COLO668 (cell line): Measurements from ENCODE around the gene VWA2.

Source experiments
- DNase-seq: peaks from one replicate; lab custom pipeline; 2025; ENCODE audit not compliant: unreplicated experiment; lab: John Stamatoyannopoulos, UW

VWA2 gene

DNA sequence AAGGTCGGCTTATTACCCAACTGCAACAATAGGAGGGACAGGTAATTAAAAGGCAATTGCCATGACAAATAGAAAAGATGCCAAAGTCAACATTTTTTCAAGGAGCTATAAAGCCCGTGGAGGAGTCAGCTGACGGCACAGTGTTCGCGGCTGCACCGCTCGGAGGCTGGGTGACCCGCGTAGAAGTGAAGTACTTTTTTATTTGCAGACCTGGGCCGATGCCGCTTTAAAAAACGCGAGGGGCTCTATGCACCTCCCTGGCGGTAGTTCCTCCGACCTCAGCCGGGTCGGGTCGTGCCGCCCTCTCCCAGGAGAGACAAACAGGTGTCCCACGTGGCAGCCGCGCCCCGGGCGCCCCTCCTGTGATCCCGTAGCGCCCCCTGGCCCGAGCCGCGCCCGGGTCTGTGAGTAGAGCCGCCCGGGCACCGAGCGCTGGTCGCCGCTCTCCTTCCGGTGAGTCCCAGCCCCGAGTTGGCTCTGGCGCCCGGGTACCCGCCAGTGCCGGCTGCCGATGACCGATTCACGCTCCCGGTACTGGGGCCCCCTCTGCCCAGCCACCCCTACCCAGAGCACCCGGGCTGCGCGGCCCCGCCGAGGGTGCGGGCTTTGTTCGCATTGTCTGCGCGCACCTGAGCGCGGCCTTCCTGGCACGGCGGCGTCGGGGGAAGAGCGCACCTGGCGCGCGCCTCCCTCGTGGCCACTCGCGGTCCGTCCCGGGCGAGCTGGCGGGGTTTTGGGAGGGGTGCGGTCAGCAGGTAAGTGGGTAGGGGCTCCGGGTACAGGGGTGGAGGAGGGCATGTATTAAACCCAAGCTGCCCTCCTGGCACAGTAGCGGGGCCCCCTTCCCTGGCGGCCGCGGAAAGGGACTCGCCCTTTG is at the start of gene VWA2:
Gene VWA2 (plus strand): TSS at position 138 of the 877 bp plus-strand sequence. CDS start 9,460 bp downstream, outside the sequence.
- DNase-seq, result peak; percentile 75

GRCh38 chr10:114189700-114190099 is 49.4 kb upstream of the VWA2 start:
- DNase-seq, result no peak

DNA sequence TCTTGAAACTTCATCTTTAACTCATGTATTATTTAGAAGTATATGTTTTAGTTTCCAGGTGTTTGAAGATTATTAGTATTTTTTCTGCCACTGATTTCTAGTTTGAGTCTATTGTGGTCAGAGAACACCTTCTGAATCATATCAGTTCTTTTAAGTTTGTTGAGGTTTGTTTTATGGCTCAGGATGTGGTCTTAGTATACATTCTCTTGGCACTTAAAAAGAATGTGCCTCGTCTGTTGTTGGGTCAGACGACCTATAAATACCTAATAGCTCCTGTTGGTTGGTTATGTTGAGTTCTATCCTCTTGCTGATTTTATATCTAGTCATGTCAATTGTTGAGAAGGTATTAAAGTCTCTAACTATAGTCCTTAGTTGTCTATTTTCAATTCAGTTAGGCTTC is 44.0 kb upstream of the VWA2 start:
- DNase-seq, result no peak

- DNase-seq, result no peak
These were observed 39.8 kb upstream of the VWA2 start for GRCh38 chr10:114199239-114199638.

GRCh38 chr10:114202812-114203211 is 36.2 kb upstream of the VWA2 start:
- no peak for DNase-seq

DNA sequence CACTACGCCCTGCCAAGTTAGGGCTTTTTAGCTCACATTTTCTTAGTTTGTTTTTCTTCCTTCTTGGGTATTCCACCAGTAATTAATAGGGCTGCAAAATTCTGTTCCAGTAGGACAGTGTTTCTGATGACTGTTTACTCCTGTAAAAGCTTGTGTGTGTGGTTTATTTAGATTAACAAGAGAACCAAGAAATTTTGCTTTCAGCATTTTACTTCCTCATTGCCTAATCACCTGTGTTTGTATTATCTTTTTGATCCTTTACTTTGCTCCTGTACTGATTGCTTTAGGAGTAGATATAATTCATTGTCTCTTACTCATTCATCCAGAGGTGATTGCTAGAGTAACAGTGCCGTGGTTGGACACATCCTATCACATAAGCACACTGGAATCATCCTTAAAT is 32.2 kb upstream of the VWA2 start:
- no peak for DNase-seq

DNA sequence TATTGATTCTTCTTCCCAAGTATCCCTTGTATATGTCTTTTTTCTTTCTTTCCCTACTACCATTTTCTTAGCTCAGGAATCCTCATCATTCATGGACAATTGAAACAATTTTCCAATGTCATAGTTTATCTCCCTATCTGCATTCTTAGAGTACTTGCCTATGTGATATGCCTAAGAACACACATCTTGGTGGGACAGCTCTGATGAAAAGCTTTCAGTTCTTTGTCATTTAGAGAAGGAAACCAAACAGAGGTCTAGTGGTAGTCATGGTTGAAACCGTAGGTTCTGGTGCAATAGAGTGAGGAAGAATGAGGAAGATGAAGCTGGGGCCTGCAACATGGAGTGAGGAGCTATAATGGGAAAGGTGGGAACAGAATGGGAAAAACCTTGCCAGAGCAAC is 31.7 kb upstream of the VWA2 start:
- no peak for DNase-seq

DNA sequence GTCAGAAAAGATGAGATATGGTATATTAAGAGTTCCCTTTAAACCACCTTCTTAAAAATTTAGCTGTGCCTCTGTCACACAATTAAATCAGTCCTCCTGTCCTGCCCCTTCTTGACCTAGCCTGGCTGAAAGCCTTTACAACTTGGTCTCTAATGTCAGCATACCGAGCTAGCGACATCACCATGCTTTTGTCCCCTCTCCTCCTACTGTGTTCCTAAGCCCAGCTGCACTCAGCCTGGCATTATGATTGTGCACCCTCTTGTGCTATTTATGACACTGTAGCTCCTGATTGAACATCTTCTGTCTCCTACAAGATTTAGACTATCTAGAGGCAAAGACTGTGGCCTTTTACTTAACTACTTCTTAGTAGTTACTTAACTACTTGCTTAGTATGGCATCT is 30.7 kb upstream of the VWA2 start:
- no peak for DNase-seq

DNA sequence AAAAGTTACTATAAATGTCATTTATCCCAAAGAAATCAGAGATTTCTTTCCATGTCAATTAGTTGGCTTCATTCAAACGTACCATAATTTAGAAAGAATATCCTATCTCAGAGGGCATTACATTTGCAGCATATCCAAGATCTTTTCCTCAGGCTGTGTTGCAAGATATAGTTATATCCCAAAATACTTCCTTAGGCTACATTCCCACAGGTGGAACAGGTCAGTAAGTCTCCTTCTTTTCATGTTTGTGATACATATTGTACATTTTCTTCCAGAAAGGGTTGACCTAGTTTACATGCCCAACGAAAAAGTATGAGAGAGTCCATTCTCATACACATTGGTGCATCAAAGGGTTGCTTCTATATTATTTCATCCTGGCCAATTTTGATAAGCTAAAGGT is 26.9 kb upstream of the VWA2 start:
- DNase-seq, result no peak

DNA sequence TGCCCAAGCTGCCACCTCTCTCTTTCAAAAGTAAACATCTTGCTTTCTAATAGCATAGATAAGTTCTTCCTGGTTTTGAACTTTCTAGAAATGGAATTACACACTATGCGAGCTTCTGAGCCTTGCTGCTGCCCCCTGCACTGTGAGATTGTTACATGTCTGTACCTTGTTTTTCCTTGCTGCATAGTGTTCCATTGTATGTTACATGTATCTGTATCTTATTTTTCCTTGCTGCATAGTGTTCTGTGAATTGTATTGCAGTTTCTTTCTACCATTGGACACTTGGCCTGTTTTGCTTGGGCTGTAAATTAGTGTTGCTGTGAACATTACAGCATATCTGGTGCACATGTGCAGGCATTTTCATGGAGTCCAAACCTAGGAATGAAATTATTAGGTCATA is 24.0 kb upstream of the VWA2 start:
- no peak for DNase-seq

GRCh38 chr10:114220281-114220680 is 18.8 kb upstream of the VWA2 start:
- DNase-seq, result no peak

GRCh38 chr10:114221235-114221634 is 17.8 kb upstream of the VWA2 start:
- DNase-seq, result no peak

DNA sequence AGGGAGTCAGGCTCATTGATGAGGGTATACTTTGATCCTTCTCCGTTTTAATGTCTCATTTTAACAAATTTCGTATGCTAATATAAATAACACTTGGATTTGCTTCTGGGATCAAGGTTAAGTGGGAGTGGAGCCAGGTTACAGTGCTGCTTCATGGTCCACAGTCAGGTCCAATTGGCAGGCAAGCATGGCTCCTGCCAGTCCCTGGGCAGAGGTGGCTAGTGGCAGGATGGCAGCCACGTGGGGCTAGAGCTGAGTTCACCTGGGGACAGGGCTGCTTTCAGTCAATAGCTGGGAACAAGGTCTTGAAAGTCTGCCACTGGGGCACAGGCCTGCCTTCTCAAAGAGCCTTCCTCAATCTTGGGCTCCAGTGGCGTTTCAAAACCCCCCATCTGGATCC is 16.0 kb upstream of the VWA2 start:
- DNase-seq, result no peak

- no peak for DNase-seq
These were observed 10.9 kb upstream of the VWA2 start for GRCh38 chr10:114228156-114228555.

DNA sequence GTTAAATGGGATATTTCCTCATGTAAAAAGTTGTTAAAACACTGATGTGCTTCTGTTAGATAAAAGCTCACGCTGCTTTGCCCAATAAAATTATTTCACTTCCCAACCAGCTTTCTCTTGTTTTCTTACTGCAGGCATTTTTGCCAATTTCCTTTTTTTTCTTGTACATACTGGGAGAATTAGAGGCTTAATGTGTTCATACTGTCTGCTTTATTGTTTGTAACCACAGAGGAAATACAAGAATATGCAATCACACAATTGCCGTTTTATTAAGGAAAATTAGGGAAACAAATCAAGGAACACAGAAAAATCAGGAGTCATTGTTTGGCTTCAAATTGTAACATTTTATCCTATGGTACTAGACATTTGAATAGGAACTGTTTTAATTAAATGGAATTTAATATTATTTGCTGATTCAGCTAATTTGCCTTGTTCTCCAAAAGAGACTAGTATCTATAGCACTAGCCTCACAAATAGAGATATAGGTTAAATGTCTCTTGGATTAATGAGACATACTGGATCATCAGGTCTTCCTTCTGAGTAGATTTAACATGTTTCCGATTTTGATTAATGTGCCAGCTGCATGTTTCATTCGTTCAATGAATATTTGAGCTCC is 6.4 kb upstream of the VWA2 start:
- no peak for DNase-seq

DNA sequence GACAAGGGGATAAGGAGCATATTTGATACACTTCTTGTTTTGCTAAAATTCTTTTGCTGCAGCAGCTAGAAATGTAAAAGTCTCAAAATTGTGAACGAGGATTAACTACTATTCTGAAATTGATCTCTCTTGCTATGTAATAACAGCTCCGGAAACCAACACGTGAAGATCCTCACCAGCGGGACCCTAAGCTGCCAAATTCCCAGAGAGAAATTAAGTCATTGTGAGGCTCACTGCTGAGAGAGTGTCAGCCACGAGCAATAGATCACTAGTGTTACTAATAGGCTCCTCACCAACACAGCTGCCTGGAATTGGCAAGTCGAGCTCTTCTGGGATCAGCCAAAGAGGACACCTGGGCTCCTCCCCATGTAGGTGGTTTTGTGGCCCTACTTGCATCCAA is 5.6 kb upstream of the VWA2 start:
- no peak for DNase-seq

DNA sequence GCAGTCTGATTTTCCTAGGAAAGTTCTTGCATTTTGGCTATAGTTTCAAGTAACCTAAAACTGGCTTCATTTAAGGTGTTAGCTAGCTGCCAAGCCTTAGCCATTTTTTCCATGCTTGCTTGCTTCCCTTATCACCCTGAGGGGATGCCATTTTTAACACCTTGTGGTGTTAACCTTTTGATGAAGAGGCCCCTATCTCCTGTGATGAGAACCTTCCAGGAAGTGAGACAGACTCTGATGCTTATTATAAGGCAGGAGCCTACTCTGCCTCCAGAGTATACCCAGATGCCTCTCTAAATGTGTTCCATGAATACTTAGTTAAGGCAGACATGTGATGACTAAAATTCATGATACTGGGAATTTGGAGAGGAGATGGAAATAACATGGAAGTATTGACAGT is 4.9 kb upstream of the VWA2 start:
- DNase-seq, result no peak

GRCh38 chr10:114239994-114240345 is 916 bp downstream of the VWA2 start:
- no peak for DNase-seq

- no peak for DNase-seq
These were observed 3.2 kb downstream of the VWA2 start for GRCh38 chr10:114242235-114242634.

DNA sequence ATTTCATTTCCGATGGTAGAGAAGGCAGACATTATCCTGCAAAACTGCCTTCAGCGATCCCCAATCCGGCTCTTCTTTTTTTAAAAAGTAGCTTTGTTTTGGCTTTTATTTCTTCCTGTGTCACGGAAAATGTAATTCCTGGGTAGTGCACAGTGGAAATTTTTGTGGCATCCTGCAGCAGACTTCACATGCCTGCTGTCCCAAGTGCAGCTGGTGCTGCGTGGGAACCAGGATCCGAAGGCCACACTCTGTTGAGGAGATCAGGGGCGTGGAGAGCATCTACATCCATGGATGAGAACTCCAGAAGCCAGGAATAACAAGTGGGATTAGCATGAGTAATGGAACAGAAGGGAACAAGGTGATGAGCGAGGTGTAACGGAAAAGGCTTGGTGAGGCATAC is 4.6 kb downstream of the VWA2 start:
- DNase-seq, result no peak

- no peak for DNase-seq
These were observed 5.1 kb downstream of the VWA2 start for GRCh38 chr10:114244126-114244525.

- no peak for DNase-seq
These were observed 6.2 kb downstream of the VWA2 start for GRCh38 chr10:114245121-114245791.
